LNCaP clone FGC (cell line): ENCODE results near the gene AJAP1.
A peak's percentile ranks its signal among the peaks of the same experiment; 100 is the strongest.

Source experiments
- DNase-seq: peaks from one replicate; pipeline ENCODE4 v3.0.0-alpha.2; 2011; ENCODE audit warnings: low read depth
- H3K4me3 ChIP-seq: 2 replicates; pipeline ENCODE4 v1.5.1; 2011; ENCODE audit warnings: mild to moderate bottlenecking, low read depth, low read length, control low read depth
- TF ChIP-seq, protein P1 (sequence below): IDR thresholded peaks from 2 replicates; pipeline ENCODE4 v1.5.1; 2012; ENCODE audit warnings: mild to moderate bottlenecking; ENCODE audit not compliant: control insufficient read depth, insufficient read depth; ENCODE audit errors: extremely low read depth

AJAP1 gene

GRCh38 chr1:4674117-4674516, 19.7 kb downstream of the AJAP1 start:
- TF ChIP-seq, protein P1, sequence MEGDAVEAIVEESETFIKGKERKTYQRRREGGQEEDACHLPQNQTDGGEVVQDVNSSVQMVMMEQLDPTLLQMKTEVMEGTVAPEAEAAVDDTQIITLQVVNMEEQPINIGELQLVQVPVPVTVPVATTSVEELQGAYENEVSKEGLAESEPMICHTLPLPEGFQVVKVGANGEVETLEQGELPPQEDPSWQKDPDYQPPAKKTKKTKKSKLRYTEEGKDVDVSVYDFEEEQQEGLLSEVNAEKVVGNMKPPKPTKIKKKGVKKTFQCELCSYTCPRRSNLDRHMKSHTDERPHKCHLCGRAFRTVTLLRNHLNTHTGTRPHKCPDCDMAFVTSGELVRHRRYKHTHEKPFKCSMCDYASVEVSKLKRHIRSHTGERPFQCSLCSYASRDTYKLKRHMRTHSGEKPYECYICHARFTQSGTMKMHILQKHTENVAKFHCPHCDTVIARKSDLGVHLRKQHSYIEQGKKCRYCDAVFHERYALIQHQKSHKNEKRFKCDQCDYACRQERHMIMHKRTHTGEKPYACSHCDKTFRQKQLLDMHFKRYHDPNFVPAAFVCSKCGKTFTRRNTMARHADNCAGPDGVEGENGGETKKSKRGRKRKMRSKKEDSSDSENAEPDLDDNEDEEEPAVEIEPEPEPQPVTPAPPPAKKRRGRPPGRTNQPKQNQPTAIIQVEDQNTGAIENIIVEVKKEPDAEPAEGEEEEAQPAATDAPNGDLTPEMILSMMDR: no peak
- peak; percentile 88 for DNase-seq
- no peak overlapping the region for H3K4me3 ChIP-seq

GRCh38 chr1:4674676-4675075, 20.3 kb downstream of the AJAP1 start:
- DNase-seq: no peak
- no peak overlapping the region for H3K4me3 ChIP-seq
- TF ChIP-seq, protein P1: no peak

- no peak overlapping the region for H3K4me3 ChIP-seq
- DNase-seq: no peak
- TF ChIP-seq, protein P1: no peak
Observed at GRCh38 chr1:4675454-4676186, 21.2 kb downstream of the AJAP1 start.

GRCh38 chr1:4676253-4676652, 21.8 kb downstream of the AJAP1 start:
- no peak for DNase-seq
- H3K4me3 ChIP-seq: no peak overlapping the region
- TF ChIP-seq, protein P1: no peak

DNA sequence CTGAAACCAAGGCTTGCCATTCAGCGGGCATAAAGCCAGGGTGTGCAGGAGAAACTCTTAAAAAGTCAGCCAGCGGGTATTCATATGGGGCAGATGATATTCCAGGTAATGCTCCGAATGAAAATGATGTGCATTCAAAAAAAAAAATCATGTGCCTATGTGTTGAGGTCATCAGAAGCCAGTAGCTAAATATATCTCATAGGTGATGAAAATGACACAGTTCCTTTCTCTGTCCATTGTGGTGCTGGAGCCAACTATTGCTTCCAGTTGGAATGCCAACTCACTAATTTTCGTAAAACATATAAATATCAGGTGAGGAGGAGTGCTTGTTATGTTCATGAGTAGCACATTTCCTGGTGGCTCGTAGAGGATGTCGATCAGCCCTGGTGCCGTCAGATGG, 23.2 kb downstream of the AJAP1 start:
- DNase-seq: no peak
- TF ChIP-seq, protein P1: no peak
- H3K4me3 ChIP-seq: no peak overlapping the region

DNA sequence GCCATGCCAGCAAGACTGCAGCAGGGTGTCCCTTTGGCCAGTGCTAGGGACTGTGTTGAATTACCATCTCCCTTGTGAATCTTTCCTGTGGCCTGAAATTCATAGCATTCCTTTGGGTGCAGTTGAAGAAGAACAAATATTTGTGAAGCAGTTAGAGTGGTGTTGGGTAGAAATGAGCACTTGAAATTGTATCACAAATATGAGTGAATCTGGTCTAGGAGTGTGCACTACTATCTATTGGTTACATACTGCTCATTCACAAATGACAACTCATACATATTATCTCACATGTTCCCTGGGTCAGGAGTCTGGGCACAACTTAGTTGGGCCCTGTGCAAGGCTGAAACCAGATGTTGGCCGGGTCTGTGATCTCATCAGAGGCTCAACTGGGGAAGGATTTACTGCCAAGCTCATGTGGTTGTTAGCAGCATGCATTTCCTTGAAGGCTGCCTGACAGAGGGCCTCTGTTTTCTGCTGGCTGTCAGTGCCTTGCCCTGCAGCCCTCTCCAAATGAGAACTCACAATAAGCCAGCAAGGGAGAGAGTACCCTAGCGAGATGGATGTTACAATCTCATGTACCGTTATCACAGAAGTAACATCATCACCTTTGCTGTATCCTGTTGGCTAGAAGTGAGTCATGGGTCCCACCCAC, 23.8 kb downstream of the AJAP1 start:
- no peak overlapping the region for H3K4me3 ChIP-seq
- DNase-seq: no peak
- TF ChIP-seq, protein P1: no peak
